Measurements from ENCODE around the gene OR6B1.
"Not testable (repeated sequence)": the region's sequence is repeated elsewhere in the genome, so short reads cannot be mapped to it uniquely, and the experiment has no call there.

OR6B1 gene

GRCh38 chr7:144006692-144007042 is 6.5 kb downstream of the OR6B1 start:
- no peak for DNase-seq

GRCh38 chr7:144009361-144009760 is 9.2 kb downstream of the OR6B1 start:
- DNase-seq: no peak

GRCh38 chr7:144010061-144010460 is 9.9 kb downstream of the OR6B1 start:
- not testable (repeated sequence) for DNase-seq

- DNase-seq: not testable (repeated sequence)
Measured at GRCh38 chr7:144010821-144011220, 10.7 kb downstream of the OR6B1 start.

GRCh38 chr7:144011458-144012230 is 11.5 kb downstream of the OR6B1 start:
- no peak for DNase-seq

- no peak for DNase-seq
Measured at GRCh38 chr7:144018065-144018464, 17.9 kb downstream of the OR6B1 start.

GRCh38 chr7:144019457-144019856 is 19.3 kb downstream of the OR6B1 start:
- DNase-seq: no peak

- no peak for DNase-seq
Measured at GRCh38 chr7:144020340-144020739, 20.2 kb downstream of the OR6B1 start.

GRCh38 chr7:144022169-144022568 is 22.0 kb downstream of the OR6B1 start:
- no peak for DNase-seq

GRCh38 chr7:144023171-144023827 is 23.2 kb downstream of the OR6B1 start:
- no peak for DNase-seq

- no peak for DNase-seq
Measured at GRCh38 chr7:144024213-144024612, 24.1 kb downstream of the OR6B1 start.

GRCh38 chr7:144026203-144026883 is 26.2 kb downstream of the OR6B1 start:
- no peak for DNase-seq

GRCh38 chr7:144027070-144027469 is 26.9 kb downstream of the OR6B1 start:
- DNase-seq: no peak

GRCh38 chr7:144027974-144028373 is 27.9 kb downstream of the OR6B1 start:
- DNase-seq: no peak

- DNase-seq: no peak
Measured at GRCh38 chr7:144028547-144028946, 28.4 kb downstream of the OR6B1 start.

GRCh38 chr7:144032516-144032915 is 32.4 kb downstream of the OR6B1 start:
- no peak for DNase-seq

GRCh38 chr7:144032985-144033709 is 33.0 kb downstream of the OR6B1 start:
- DNase-seq: no peak

- no peak for DNase-seq
Measured at GRCh38 chr7:144035385-144035784, 35.3 kb downstream of the OR6B1 start.

GRCh38 chr7:144036302-144036885 is 36.3 kb downstream of the OR6B1 start:
- DNase-seq: no peak

GRCh38 chr7:144037414-144038035 is 37.4 kb downstream of the OR6B1 start:
- DNase-seq: no peak

- no peak for DNase-seq
Measured at GRCh38 chr7:144038887-144039286, 38.8 kb downstream of the OR6B1 start.

- no peak for DNase-seq
Measured at GRCh38 chr7:144048648-144049047, 48.5 kb downstream of the OR6B1 start, which contains the start of gene OR2A5. Gene OR2A5, plus strand, starts transcription at chr7:144048948. Its CDS starts 1,454 bp downstream, at chr7:144050402.
